Stimulated activated CD8-positive, alpha-beta memory T cell treated with anti-CD3 and anti-CD28 coated beads, Interleukin-2, amount 100 ng/mL, for 48 hours (primary cell): ENCODE data around the gene SF3A2.
"Not testable (repeated sequence)": the region's sequence is repeated elsewhere in the genome, so short reads cannot be mapped to it uniquely, and the experiment has no call there.

ENCODE experiments used
- DNase-seq, 2 donors: peaks; one replicate each; pipeline ENCODE4 v3.0.0-alpha.2; 2020; ENCODE audit warnings: low read depth in 2 of 2

The SF3A2 gene

DNA sequence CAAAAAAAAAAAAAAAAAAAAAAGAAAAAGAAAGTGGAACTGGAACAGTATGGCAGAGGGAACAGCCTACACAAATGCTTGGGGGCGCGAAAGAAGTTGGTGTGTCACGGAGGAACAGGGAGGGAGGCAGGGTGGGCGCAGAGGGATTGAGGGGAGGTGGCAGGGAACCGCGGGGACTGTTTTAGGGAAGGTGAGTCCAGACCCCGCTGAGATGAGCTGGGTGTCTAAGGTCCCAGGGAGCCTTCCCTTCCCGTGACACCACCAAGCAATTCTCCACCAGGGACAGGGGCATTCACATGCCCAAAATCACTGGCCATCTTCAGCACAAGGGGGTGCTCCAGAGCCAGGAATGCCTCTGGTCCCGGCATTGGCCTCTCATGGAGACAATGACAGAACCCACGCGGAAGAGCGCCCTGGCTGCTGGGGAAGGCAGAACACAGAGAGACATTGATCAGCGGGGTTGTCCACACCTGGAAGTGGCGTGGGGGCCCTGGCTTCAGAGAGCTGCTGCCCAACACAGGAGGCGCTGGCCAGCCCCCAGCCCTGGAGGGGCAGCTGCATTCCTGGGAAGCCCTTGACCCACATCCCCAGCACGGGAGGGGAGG lies 38.4 kb downstream of the SF3A2 start:
- no peak for DNase-seq

DNA sequence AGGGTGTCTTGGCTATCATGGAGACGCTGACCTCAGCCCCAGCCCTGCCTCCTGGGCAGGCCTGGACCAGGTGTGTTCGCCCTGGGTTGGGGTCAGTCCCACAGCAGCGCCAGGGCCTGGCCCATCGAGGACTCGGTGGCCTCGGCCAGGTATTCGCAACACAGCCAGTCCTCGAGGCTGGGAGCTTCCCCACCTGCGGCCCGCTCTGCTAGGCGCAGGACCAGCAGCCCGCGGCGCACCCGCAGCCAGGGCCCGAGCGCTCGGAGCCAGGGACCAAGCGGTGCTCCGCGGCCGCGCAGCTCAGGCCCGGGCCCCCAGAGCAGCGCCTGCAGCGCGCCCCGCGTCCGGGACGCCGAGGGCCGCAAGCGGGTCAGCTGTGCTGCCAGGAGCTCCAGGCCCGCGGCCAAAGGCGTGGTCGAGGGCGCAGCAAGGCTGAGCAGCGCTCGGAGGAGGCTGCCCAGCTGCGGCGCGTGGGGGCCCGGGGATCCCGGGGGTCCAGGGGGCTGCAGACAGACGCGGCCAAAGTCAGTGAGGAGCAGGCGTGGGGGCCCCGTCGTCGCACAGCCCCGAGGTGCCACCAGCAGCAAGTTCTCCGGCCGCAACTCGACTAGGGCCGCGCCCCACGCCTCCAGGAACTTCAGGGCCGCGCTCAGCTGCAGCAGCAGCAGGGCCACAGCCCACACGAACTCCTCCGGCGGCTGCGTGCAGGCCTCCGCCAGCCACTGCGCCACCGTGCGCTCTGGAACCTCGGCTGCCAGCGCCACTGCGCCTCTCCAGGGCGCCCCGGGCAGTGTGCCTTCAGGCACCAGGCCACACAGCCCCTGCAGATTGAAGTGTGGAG lies 39.2 kb downstream of the SF3A2 start:
- no peak for DNase-seq

DNA sequence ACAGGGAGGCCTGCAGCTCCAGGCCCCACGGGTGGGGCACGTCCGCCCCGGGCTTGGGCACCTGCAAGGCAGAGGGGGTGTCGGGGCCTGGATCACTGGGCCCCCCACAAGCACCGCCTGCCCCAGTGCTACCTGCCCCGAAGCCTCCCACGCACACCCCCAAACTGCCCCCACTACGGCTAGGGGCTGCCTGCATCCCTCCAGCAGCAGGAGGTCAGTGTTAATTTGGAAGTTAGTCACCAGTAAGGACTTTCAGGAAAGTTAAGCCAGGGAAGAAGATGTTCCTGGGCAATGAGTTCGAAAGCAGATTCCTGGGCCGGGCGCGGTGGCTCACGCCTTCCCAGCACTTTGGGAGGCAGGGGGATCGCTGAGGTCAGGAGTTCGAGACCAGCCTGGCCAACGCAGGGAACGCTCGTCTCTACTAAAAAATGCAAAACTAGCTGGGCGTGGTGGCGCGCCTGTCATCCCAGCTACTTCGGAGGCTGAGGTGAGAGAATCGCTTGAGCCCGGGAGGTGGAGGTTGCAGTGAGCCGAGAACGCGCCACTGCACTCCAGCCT lies 39.9 kb downstream of the SF3A2 start:
- no peak for DNase-seq

DNA sequence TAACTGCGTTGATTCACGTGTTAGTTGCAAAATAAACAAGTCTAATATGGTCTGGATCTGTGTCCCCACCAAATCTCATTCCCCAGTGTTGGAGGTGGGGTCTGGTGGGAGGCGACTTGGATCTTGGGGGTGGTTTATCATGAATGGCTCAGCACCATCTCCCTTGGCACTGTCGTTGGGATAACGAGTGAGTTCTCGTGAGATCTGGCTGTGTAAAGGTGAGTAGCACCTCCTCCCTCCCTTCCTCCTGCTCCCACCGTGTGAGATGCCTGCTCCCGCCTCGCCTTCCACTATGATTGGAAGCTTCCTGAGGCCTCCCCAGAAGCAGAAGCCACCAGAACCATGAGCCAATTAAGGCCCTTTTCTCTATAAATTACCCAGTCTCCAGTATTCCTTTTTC lies 40.5 kb downstream of the SF3A2 start:
- DNase-seq = no peak

DNA sequence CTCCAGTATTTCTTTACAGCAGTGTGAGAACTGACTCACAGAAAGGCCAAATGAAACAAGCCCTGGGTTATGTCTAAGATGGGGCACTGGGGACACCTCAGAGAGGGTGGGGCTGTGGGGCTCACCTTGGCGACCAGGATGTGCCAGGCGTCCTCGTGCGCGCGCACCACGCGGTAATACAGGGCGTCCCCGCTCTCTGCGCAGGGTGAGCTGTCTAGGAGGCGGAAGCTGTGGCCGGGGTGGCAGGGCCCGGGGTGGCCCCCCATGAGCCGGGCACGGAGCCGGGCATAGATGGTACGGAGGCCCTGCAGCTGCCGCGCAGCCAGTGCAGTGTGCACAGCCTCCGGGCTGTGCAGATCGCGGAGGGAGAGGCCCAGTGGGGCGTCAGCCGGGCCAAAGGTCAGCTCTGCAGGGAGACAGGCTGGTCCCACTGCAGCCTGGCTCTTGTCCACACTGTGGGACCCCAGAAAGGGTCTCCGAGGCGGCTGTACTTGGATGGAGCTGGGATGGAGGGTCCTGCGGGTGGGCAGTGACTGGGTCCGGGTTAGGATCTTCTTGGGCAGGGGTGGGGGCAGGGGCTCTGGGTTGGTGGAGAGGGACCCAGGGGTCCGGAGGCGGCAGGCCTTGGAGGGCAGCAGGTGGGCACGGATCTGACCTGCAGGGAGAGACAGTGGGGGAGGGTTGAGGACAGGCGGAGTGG lies 42.0 kb downstream of the SF3A2 start:
- no peak for DNase-seq

DNA sequence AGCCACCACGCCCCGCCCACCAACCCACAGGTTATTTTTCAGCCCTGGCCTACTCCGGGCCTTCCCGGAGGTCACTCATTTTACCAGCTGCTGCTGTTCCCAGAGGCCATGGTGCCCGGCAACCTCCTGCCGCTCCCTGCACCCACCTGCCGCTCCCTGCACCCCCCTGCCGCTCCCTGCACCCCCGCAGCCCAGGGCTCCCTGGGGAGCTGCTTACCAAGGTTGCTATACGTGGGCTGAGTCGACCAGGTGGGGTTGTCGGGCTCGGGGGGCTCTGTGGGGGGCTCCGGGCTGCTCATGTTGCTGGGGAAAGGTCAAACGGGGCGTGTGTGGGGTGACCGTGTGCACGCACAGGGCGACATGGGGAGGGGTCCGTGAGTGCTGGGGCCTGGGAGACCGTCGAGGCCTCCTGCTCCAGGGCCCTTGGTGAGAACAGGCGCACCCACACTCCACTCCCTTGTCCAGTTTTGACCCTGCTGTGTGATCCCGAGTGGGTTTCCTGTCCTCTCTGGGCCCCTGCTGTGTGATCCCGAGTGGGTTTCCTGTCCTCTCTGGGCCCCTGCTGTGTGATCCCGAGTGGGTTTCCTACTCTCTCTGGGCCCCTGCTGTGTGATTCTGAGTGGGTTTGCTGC lies 44.1 kb downstream of the SF3A2 start:
- no peak for DNase-seq

DNA sequence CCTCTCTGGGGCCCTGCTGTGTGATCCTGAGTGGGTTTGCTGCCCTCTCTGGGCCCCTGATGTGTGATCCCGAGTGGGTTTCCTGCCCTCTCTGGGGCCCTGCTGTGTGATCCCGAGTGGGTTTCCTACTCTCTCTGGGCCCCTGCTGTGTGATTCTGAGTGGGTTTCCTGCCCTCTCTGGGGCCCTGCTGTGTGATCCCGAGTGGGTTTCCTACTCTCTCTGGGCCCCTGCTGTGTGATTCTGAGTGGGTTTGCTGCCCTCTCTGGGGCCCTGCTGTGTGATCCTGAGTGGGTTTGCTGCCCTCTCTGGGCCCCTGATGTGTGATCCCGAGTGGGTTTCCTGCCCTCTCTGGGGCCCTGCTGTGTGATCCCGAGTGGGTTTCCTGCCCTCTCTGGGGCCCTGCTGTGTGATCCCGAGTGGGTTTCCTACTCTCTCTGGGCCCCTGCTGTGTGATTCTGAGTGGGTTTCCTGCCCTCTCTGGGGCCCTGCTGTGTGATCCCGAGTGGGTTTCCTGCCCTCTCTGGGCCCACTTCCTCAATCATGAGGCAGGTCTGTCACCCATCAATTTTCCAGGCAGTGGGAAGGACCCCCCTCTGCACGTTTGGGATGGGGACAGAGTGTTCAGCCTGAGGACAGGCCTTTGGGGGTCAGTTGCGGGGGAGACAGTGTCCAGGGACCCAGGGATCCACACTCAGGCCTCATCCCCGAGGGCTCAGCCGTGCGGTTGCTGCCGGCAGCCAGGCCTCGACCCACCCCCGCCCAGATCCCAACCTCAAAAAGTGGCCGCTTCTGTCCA lies 44.8 kb downstream of the SF3A2 start:
- DNase-seq = not testable (repeated sequence)

DNA sequence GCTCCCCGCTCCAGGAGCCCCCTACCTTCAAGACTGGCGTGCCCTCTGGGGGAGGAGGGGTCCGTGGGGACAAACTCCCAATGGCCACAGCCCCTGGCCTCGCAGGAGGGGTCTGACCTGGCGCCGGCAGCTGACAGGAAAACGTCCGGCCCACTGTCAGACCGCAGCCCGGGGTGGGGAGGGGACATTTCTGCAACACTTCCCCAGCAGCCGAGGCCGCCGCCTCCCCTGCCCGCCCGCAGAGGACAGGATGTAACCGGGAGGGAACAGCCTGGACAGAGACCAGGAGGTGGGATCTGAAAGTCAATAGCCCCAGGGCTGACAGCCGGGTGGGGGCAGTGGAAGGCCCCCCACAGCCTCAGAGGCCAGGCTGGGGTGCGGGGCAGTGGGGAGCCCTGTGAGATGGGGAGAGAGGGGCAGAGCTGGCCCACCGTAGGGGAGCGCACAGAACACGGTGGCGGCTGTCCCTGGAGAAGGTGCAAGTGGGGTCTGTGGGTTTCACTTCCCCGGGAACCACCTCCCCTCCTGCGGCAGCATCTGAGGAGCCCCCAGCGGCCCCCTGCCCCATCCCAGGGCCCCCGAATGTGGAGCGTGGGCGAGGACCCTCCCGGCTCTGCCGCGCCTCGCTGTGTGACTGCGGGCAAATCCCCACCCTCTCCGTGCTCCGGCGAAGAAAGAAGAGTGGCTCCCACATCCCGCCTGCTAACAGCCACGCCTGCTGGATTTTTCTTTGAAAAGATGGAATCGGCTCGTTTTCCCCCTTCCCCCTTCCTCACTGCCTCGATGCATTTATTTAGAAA lies 45.6 kb downstream of the SF3A2 start, which contains the start of gene PEAK3:
Gene PEAK3 (minus strand): TSS at position 114 of the 800 bp plus-strand sequence. CDS start 1,244 bp downstream, outside the sequence.
- no peak for DNase-seq

DNA sequence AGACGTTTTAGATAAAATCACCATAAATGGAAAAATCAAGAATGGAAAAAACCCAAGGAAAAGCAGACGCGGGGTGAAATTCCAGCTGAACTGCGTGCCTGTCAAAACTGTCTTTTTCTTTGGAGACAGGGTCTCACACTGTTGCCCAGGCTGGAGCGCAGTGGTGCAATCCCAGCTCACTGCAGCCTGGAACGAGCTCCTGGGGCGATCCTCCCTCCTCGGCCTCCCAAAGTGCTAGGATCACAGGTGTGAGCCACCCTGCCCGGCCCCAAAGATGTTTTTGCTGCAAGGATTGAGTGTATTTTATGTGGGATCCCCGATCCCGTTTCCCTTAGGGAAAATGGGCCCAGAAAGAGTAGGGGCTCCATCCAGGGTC lies 46.2 kb downstream of the SF3A2 start:
- no peak for DNase-seq

DNA sequence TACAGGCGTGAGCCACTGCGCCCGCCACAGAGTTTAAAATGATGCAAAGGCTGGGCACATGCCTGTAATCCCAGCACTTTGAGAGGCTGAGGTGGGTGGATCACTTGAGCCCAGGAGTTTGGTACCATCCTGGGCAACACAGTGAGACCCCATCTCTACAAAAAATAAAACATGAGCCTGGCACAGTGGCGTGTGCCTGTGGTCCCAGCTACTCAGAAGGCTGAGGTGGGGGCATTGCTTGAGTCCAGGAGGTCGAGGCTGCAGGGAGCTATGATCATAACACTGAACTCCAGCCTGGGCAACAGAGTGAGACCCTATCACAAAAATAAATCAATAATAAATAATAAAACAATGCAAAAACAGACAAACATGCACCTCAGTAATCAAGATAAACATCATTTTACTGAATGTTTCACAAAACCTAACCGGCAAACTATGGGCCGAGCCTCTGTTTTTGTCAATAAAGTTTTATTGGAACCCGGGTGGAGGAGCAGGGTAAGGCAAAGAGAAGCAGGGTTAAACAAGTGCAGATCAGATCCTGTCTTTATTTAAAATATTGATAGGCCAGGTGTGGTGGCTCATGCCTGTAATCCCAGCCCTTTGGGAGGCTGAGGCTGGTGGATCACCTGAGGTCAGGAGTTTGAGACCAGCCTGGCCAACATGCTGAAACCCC lies 47.3 kb downstream of the SF3A2 start:
- no peak for DNase-seq

DNA sequence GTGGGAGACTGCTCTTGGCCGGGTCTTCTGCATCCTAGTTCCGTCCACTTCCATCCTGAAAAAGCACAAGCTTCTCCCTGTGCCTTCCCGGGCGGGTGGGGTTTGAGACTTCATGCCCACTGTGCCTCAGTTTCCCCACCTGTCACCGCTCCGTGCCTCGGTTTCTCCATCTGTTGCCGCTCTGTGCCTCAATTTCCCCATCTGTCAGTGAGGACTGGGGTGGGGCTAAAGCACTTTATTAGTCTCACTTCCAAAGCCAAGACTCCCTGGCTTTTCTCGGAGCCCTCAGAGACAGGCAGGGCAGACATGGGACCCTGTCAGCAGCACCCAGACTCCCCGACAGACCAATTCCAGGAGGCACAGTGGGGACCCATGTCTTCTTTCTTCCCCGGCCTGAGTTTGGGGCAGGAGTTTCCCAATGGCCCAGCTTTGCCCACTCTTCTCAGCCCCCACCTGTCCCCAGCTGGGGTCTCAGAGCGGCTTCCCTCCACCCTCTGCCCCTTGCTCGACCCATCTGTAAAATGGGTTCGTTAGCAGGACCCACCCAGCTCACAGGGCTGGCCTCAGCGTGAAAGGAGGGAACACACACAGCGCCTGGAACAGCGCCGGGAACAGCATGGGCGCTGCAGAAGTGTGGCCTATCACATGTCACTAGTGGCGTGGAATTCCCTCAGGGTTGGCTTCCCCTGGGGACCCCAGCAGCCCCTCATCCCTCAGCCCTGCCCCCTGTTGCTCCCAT lies 49.9 kb downstream of the SF3A2 start:
- no peak for DNase-seq

DNA sequence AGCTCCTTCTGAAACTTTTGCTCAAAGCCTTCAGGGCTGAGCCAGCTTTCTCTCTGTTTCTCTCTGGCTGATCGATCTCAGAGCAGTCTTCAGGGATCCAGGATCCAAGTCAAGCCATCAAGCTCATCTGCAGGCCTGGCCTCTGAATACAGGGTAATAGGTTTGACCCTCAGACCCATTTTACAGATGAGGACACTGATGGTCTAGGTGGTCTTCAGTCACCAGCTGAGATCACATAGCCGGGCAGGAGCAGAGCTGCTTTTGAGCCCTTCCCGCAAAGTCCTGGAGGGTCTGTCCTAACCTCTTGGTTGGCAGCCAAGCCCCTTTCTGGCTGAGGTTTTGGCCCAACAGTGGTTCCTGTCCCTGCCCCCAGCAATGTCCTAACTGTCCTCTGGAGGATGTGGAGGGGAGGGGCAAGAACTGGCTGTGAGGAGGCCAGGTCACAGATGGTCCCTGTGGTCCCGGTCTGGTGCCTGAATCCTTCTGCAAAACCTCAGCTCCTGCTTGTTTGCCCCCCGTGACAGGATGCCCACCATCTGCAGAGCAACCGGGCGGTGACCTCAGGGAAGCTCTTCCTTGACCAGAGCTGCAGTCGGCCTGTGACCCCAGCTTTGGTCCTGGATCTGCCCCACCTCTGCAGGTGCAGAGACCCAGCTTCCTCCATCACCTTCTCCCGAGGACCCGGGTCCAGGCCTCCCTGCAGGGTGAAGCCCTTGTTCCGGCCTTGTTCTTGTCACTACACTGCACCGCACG lies 51.1 kb downstream of the SF3A2 start:
- DNase-seq = no peak

DNA sequence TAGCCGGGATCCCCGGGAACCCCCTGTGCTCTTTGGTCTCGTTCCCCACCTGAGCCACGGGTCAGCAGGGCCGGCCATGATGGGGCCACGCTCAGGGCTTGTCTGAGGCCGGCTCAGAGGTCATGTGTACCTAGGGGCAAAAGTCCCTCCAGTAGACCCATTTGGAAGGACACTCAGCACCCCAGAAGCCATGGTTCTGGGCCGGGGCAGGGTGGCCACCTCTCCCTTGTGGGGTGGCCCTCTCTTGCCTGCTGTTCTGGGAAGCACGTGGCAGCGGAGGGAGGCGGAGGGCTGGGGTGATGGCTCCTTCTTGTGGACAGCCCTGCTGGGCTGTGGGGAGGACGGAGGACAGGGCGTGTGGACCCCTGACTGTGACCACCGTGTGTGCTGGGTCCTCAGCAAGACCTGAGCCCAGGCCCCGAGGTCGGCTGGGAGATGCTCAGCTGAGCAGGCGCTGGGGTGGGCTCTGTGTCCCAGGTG lies 51.8 kb downstream of the SF3A2 start:
- no peak for DNase-seq

DNA sequence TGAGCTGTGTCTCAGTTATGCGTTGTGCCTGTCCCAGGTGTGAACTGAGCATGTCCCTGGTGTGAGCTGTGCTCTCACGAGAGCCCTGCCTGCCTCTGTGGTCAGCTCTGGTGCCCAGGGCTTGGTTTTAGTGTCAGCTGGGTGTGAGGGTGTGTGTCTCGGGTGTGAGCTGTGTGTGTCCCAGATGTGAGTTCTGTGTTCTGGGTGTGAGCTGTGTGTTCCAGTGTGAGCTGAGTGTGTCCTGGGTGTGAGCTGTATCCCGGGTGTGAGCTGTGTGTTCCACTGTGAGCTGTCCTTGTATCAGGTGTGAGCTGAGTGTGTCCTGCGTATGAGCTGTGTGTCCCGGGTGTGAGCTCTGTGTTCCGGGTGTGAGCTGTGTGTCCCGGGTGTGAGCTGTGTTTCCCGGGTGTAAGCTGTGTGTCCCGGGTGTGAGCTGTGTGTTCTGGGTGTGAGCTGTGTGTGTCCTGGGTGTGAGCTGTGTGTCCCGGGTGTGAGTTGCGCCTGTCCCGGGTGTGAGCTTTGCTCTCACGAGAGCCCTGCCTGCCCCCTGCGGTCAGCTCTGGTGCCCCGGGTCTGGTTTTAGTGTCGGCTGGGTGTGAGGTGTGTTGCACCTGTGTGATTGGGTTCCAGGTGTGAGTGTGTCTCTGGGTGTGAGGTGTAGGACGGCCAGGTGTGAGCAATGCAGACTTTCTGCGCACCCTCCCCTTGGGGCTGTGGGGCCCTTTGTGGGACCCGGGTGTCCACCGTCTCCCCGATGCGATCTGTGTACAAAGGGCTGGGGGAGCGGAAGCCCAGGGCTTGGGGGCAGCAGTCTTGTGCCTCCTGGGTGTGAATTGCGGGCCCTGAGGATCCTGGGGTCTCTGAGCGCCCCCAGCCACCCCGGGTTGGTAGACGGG lies 52.4 kb downstream of the SF3A2 start:
- DNase-seq = no peak

DNA sequence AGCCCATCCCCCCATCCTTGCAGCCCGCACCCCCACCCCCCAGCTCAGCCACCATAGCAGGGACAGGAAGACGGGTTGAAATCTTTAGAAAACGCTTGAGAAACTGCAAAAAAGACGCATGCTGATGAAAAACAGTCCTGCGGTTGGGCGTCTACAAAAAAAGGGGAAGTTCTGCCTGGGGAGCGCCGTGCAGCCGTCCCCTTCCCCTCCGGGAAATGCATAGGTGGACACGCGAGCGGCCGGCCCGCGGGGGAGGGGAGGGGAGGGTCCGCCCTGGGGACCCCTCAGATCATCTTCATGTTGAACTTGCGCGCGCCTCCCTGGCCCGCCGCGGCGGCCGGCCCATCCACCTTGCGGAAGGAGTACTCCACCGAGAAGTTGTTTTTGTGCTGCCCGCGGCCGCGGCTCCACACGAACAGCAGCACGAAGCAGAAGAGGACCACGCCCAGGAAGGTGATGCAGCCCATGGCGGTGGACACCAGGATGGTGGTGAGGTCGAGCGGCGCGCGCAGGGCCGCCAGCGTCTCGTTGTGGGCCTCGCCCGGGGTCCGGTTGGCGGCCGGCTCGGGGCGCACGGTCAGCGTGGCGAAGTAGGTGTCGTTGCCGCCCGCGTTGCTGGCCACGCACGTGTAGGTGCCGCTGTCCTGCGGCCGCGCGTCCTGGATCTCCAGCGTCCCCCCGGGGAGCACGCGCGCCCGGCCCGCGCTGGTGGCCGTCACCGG lies 53.3 kb downstream of the SF3A2 start:
- DNase-seq = no peak

DNA sequence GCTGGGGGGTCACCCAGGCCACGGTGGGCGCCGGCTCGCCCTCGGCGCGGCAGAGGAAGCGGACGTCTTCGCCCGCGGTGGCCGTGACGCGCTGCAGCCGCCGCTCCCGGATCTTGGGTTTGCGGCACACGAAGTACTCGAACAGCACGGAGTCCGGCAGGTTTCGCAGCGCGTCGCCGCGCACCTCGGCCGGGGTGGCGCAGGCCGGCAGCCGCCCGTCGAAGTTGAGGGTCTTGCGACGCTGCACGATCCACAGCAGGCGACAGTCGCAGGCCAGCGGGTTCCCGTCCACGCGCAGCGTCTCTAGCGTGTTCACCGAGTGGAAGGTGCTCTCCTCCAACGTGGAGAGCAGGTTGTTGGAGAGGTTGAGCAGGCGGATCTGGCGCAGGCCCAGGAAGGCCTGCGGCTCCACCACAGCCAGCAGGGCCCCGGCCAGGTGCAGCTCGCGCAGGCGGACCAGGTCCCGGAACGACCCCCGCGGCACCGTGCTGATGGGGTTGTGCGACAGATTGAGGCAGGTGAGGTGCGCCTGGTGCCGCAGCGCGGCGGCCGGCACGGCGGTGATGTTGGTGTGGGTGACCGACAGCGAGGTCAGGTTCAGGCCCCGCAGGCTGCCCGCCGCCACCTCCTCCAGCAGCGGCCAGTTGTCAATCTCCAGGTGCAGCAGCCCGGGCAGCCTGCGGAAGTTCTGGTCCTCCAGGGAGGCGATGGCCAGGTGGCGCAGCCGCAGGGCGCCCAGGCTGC lies 54.0 kb downstream of the SF3A2 start:
- no peak for DNase-seq
